ENCODE data around the gene HPCA.

Gene HPCA

DNA sequence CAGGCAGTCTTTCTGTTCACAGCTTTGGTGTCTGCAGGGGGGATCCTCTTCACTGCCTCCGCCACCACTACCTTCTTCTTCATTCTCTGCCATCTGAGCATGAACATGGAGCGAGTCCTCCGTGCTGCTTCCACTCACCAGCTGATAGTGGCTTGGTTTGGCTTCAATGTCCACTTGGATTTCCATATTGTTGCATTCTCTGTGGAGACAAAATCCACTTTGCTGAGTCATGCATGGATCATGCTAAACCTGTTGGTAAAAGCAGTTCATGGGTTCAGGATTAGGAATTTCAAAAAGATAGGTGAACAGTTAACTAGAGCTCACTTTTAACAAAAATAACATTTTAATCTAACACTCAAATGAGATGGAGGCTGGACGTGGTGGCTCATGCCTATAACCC, 50.8 kb downstream of the HPCA start:
- no peak for DNase-seq (ENCODE audit: low spot score)

GRCh38 chr1:32939655-32940371, 53.5 kb downstream of the HPCA start:
- DNase-seq (ENCODE audit: low spot score): peak; percentile 73

DNA sequence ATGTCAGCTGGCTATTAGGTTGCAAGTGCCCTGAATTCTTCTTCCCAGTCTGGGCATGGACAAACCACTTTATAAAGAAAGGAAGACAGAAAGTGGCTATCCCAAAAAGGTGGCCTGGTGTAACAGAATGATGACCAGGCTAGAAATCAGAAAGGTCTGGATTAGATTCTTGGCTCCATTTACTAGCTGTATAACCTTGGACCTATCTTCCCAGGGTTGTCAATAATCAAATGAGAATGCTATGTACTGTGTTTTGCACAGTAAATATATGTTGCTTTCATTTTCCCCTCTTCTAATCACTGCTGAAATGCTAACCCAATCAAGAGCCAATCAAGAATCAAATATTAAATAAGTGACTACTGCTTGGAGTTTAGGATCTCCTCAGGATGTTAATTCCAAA, 57.9 kb downstream of the HPCA start:
- no peak for DNase-seq (ENCODE audit: low spot score)

Data from activated CD4-positive, alpha-beta T cell treated with anti-CD3 and anti-CD28 coated beads, Interleukin-2, Interleukin-4, amounts not matched to agents 100 ng/mL and 50 ng/mL, durations not matched to agents 16 hours and 8 hours (primary cell).